Transverse colon (tissue), 3 donors: ENCODE data around the gene PLEKHA7.

Experiments
- EP300 ChIP-seq: sonication (generic); formaldehyde crosslinking; IDR thresholded peaks from one replicate; pipeline ENCODE4 v1.6.1; 2017; ENCODE audit warnings: antibody characterized with exemption, low read depth
- POLR2A ChIP-seq: fragments of 450-650 bp; IDR thresholded peaks from one replicate; pipeline ENCODE4 v1.6.1; 2016; ENCODE audit warnings: antibody characterized with exemption, mild to moderate bottlenecking, moderate library complexity
- POLR2AphosphoS5 ChIP-seq, 3 donors: sonication (generic); formaldehyde crosslinking; IDR thresholded peaks; one replicate each; pipeline ENCODE4 v1.6.1; 2016; ENCODE audit warnings: antibody characterized with exemption in 3 of 3

DNA sequence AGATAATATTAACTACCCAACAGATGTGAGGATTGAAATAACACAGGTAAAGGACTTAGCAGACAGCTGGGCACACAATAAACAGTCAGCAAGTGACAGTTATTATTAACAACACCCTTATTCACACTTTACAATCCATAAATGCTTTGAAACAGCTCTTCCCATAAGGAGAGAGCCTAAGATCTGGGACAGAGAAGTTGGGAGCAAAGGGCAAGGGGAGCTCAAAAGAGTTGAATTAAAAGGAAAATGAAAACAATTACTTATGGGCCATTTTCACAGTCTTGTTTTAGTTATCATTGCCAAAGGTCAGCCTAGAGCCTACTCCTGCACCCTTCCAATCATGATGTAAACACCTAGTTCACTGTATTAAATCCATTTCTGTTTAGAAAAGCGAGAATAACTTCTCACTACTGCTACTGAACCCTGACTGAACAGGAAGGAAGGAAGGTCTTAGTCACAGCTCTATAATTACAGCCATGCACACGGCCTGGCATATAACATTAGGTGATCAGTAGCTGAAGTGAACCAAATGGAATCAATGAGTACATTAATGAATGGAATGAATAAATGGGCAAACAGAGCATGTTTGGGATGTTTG, 111.3 kb downstream of the PLEKHA7 start:
- TF ChIP-seq EP300: no peak
- TF ChIP-seq POLR2AphosphoS5 (IDR thresholded peaks at IDR 0.05): no peak
- no peak for TF ChIP-seq POLR2A
